ENCODE measurements around the gene SF3B2.
"Not testable (repeated sequence)": the region's sequence is repeated elsewhere in the genome, so short reads cannot be mapped to it uniquely, and the experiment has no call there.

The SF3B2 gene

DNA sequence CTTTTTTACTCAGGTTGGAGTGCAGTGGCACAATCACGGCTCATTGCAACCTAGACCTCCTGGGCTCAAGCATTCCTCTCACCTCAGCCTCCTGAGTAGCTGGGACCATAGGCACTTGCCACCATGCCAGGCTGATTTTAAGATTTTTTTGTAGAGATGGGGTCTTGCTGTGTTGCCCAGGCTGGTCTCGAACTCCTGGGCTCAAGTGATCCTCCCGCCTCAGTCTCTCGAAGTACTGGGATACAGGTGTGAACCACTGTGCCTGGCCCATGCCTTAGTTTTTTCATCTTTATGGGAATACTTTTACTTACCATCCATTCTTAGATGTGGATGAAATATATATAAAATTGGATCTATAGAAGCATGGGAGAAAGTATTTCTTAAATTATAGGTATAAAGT, 23.1 kb downstream of the SF3B2 start:
- DNase-seq (ENCODE audit: low read depth in 2 of 2), result no peak

DNA sequence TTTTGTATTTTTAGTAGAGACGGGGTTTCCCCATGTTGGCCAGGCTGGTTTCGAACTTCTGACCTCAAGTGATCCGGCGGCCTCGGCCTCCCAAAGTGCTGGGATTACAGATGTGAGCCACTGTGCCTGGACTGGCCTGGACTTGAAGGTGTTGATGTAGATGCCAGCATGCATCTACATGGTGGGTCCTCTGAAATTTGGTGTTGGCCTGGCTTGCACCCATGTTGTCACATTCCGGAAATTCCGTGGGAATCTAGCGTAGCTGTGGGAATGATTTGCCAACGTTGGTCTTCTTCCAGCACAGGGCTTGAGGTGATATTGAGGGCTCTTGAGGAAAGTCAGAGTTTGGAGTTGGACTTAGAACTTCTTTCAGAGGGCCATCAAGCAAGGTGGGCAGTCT, 24.4 kb downstream of the SF3B2 start:
- no peak for DNase-seq (ENCODE audit: low read depth in 2 of 2)

DNA sequence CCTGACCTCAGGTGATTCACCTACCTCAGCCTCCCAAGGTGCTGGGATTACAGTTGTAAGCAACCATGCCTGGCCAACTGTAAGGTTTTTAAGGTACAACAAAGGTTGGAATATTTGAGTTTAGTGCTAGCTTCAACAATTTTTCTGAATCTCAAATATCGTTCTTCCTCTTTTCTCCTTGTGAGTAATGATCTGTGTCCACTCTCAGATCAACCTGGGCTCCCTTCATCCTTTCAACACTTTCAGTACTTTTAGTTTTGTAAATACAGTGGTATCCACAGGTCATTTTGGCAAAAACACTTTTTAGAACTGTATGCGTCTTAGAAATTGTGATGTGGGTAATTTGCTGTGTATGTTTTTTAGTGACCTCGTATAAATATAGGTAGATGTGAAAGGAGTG, 25.8 kb downstream of the SF3B2 start:
- DNase-seq (ENCODE audit: low read depth in 2 of 2), result no peak

DNA sequence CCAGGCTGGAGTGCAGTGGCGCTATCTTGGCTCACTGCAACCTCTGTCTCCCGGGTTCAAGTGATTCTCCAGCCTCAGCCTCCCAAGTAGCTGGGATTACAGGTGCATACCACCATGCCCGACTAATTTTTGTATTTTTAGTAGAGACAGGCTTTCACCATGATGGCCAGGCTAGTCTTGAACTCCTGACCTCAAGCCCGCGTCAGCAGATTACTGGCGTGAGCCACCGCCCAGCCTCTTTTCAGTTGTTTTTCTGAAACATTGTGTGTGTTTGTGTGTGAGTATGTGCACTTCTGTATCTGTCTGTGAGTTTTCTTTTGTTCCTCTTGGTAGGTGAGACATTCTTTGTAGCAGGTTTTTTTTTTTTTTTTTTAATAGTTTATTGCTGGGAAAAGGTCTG, 26.8 kb downstream of the SF3B2 start:
- not testable (repeated sequence) for DNase-seq (ENCODE audit: low read depth in 2 of 2)

DNA sequence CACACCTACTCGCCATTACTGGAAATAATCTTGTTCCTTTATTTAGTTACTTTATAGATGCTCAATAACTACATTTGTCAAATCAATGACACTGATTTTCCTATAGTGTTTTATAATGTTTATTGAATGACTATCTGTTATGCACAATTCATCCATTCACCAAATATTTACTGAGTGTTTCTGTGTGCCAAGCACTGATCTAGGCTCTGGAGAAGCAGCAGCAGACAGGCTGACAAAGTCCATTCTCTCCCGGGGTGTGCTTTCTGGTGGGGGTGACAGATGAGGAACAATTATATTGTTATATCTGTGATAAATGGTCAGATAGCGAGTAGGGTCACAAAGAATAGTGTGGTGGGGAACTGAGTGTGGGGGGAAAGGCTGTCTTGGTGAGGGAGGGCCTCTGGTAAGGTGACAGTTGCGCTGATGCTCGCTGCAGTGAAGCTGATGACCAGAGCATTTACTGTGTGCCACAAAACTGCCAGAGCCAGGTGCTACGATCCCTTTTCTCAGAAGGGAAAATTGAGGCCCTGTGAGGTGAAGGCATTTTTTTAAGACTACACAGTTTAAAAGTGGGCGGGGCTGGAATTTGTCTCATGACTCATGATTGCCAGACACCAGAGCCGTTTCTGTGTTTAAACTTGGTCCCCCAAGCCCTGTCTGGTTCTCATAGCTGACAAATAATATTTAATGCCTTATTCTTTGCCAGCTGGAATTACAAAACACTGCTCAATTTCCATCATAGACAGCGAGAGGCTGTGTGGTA, 28.1 kb downstream of the SF3B2 start:
- DNase-seq (ENCODE audit: low read depth in 2 of 2), result peak in 1 of 2 donors; percentile 58

DNA sequence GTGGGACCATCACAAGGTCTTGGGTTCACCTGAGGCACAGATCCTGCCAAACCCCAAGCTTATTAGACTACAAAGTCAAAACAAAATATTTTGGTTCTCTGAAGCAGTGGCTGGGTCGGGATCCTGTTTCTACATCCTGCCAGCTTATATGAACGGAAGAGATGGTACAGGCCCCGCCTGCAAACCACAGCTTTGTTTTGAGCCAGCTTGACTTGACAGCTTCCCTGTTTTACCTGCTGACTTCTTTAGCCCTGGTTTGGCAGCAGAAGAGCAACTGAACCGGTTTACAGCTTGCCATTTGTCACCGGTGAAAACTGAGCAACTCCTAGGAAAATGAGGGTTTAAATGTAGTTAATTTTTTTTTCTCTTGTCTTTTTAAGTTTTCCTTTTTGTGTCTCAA, 29.3 kb downstream of the SF3B2 start:
- DNase-seq (ENCODE audit: low read depth in 2 of 2), result peak in 1 of 2 donors; percentile 42

DNA sequence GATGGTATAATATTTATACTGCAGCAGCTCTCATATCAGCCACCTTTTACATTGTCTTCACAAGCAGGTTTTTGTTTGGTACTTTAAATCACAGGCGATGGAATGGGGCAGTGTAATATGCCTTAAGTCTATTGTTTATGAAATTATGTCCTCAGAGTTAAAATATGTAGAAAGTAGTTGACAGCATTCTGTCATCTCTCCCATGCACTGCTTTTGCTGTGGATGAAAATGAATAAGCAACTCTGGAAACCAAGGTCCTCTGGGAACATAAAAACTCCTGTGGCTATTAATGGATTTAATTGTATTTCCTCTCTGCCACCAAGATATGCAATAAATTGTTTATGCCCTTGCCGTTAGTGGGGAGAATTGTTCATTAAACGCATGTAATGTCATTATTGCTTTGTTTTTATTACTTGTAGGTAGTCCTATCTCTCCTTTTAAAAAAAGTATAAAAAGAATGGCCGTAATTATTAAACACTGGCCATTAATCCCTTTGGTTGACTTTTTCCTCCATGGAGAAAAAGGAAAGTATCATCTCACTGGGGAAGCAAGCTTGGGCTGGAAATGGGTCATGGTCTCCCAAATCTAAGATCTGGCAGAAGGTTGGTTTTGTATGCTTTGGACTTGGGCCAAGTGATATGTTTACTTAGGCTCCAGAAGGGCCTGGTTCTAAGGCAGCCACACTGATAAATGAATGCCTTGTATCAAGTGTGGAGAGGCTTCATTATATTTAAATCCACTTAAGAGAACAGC, 31.0 kb downstream of the SF3B2 start:
- no peak for DNase-seq (ENCODE audit: low read depth in 2 of 2)

DNA sequence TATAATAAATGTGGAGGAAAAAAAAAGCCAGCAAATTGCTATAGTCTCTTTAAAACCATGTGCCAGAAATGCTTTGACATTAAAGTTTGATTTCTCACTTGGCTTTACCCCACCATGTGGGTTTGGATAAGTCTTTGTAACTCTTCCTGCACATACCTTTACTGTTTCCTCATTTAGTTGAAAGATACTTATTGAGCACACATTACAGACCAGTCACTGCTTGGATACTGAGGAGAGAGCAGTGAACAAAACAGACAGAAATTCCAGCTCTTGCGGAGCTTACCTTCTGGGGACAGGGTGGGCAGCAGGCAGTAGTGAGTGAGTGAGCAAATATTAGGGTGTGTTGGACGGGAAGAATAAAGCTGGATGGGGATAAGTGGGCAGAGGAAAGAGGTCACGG, 31.6 kb downstream of the SF3B2 start:
- DNase-seq (ENCODE audit: low read depth in 2 of 2), result no peak

DNA sequence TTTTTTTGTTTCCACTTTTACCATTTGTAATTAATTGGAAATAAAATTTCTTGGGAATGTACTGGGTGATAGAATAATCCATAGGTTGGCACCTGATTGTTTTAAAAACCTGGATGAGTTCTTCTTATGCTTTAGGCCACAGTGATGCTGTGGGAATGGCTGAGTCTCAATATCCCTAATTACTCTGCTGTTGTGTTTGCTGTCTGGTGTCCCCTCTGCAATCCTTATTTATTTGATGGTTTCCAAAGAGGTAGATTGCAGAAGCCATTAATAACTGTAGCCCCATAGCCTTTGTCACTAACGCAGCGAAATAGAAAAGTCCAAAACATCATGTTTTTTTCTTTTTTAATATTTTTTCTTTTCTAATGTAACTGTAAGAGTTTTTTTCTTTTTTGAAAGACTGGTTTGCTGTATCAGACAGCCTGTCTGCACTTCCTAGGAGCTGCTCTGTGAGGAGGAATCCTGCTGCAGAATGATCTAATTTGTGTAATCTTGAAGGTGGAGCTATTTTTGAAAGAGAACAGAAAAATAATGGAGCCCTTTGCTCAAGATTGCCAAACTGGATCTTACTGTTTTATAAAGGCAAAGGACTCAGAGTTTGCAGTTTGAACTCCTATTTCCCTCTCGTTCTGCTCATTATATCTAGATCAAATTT, 32.8 kb downstream of the SF3B2 start:
- no peak for DNase-seq (ENCODE audit: low read depth in 2 of 2)

DNA sequence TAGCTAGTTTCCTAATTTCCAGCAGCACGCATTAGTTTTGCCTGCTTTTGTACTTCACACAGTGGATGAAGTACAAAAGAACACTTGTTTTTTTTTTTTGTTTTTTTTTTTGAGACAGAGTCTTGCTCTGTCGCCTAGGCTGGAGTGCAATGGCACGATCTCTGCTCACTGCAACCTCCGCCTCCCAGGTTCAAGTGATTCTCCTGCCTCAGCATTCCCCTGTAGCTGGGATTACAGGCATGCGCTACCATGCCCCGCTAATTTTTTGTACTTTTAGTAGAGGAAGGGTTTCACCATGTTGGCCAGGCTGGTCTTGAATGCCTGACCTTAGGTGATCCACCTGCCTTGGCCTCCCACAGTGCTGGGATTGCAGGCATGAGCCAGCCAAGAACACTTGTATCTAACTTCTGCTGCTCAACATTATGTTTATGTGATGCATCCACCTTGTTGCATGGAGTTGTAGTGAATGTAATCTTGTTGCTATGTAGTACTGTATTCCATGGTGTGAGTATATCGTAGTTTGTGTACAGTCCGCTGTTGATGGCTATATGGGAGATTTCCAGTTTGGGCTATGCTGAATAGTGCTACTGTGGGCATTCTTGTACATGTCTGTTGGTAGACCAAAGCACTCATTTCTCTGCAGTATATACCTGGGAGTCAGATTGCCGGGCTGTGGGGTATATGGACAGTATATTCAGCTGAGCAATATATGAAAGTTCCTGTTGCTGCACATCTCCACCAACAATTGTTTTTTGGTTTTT, 35.2 kb downstream of the SF3B2 start:
- no peak for DNase-seq (ENCODE audit: low read depth in 2 of 2)

DNA sequence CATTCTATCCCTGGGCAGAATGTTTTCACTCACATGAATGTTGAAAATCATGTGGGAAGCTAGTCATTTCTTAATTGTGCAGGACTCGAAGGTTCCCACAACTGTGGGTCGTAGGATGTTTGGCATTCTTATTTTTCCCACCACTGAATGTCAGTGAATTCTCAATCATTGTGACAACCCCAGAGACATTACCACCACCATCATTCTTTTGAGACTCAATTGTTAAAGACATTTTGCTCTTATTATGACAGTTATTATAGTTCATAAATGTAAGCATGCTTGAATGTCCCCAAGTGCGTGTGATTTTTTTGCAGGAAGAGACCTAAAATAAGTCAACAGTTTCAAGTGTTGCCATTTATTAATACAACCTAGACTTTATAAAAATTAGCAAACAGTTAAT, 36.9 kb downstream of the SF3B2 start:
- DNase-seq (ENCODE audit: low read depth in 2 of 2), result no peak

DNA sequence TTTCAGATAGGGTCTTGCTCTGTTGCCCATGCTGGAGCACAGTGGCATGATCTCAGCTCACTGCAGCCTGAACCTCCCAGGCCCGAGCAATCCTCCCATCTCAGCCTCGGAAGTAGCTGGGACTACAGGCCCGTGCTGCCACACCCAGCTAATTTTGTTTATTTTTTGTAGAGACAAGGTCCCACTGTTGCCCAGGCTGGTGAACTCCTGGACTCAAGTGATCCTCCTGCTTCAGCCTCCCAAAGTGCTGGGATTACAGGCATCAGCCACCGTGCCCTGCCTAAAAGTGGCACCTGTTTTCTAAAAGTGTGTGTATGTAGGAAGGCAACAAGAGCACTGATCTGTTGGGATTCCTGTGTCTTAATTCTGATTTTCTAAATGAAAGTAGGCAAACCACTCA, 38.1 kb downstream of the SF3B2 start:
- no peak for DNase-seq (ENCODE audit: low read depth in 2 of 2)

DNA sequence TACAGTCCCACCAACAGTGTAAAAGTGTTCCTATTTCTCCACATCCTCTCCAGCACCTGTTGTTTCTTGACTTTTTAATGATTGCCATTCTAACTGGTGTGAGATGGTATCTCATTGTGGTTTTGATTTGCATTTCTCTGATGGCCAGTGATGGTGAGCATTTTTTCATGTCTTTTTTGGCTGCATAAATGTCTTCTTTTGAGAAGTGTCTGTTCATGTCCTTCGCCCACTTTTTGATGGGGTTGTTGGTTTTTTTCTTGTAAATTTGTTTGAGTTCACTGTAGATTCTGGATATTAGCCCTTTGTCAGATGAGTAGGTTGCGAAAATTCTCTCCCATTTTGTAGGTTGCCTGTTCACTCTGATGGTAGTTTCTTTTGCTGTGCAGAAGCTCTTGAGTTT, 40.0 kb downstream of the SF3B2 start:
- not testable (repeated sequence) for DNase-seq (ENCODE audit: low read depth in 2 of 2)

DNA sequence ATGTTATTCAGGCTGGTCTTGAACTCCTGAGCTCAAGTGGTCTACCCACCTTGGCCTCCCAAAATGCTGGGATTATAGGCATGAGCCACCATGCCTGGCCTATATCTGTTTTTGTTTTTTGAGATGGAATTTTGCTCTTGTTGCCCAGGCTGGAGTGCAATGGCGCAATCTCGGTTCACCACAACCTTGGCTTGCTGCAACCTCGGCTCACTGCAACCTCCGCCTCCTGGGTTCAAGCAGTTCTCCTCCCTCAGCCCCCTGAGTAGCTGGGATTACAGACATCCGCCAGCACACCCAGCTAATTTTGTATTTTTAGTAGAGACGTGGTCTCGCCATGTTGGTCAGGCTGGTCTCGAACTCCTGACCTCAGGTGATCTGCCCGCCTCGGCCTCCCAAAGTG, 47.6 kb downstream of the SF3B2 start:
- DNase-seq (ENCODE audit: low read depth in 2 of 2), result not testable (repeated sequence)

DNA sequence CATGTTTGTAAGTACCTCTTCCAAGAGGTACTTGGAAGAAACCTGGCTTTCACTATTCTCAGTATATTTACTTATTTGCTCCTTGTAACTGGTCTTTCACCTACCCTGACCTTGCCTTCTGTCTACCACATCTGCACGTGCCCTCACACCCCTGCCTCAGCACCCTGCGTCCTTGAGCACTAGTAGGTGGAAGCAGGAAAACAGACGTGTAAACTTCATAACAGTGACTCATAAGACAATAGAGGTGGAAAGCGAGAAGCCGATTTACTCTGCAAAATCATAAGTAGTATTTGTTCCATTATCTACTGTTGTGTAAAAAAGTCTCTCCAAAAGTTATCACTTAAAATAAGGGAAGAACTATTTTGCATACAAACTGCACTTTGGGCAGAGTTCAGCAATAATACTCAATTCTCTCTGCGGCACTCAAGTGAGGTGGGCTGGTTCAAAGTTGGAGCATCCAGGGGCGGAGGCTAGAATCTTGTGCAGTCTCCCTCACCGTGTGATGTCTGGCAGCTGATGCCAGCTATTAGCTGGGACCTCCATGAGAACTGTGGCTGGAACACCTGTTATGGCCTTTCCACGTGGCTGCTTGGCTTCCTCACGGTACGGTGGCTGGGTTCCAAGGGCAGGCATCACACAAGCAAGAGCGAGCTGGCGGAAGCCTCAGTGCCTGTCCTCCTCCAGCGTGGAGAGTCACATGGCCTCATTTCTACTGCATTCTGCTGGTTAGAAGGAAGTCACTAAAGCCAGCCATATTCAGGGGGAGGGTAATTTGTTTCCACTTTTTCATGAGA, 48.3 kb downstream of the SF3B2 start:
- DNase-seq (ENCODE audit: low read depth in 2 of 2), result peak; percentile 27 to 29

DNA sequence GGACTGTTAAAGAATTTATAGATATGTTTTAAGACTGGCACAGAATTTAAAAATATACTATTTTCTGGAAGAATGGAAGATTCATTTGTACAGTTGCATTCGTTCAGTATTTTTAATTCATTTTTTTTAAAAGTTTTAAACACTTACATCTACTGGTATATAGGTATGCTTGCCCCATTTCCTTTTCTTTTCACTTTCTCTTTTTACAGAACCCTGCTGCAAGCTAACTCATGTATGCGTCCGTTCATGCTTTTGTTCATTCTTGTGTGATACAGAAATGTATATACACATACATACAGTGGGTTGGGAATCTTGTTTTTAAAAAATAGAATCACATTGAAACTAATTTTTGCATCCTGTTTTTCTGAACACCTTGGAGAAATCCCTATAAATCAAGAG, 48.9 kb downstream of the SF3B2 start:
- no peak for DNase-seq (ENCODE audit: low read depth in 2 of 2)

DNA sequence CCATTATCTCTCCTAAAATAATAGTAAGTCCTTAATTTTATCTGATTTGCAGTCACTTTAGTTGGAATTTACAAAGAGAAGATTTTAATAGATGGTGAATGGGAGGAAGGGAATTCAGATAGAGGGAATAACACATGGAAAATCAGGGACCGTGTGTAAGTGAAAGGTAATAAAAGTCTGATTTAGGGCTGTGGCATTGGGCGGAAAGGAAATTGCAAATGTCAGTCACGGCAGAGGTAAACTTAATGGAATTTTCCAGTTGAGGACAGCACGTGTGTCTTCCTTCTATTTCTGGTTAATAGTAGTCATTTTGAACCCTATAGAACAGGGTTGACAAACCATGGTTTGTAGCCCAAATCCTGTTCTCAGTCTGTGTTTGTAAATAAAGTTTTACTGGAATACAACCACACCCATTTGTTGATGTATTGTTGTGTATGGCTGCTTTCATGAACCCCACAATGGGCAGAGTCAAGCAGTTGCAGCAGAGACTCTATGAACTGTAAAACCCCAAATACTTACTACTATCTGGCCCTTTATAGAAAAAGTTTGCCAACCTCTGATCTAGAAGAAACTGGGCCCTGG, 52.0 kb downstream of the SF3B2 start:
- DNase-seq (ENCODE audit: low read depth in 2 of 2), result no peak

DNA sequence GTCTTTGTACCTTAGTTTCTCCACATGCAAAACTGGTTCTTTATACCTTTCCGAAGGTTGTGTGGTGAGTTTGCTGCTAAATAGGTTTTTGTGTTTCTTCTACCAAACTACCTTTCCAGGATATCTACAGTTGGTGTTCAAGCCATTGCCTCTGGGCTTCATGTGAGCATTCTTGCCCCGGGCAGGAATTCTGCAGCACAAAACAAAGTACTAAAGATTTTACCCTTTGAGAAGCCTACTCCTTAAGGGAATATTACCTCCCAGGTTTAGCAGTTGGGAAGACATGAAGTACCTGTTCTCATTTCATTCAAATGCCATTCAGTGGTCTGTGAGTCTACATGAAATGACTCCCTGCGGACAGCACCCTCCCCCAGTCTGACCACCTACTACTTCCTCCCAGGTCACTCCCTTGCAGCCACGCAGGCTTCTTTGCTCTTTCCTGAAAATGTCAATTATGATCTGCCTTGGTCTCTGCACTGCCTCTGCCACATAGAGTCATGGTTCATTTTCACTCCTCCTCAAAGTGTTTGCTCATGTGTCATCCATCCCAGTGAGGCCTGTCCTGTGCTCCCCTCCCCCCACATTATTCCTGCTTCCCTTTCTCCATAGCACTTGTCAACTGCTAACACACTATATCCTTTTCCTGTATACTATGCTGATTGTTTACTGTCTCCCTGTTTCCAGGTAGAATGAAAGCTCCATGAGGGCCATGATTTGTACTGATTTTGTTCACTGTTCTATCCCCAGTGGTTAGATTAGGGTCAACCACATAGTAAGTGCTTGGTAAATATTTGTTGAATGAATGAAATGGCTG, 54.8 kb downstream of the SF3B2 start:
- no peak for DNase-seq (ENCODE audit: low read depth in 2 of 2)

DNA sequence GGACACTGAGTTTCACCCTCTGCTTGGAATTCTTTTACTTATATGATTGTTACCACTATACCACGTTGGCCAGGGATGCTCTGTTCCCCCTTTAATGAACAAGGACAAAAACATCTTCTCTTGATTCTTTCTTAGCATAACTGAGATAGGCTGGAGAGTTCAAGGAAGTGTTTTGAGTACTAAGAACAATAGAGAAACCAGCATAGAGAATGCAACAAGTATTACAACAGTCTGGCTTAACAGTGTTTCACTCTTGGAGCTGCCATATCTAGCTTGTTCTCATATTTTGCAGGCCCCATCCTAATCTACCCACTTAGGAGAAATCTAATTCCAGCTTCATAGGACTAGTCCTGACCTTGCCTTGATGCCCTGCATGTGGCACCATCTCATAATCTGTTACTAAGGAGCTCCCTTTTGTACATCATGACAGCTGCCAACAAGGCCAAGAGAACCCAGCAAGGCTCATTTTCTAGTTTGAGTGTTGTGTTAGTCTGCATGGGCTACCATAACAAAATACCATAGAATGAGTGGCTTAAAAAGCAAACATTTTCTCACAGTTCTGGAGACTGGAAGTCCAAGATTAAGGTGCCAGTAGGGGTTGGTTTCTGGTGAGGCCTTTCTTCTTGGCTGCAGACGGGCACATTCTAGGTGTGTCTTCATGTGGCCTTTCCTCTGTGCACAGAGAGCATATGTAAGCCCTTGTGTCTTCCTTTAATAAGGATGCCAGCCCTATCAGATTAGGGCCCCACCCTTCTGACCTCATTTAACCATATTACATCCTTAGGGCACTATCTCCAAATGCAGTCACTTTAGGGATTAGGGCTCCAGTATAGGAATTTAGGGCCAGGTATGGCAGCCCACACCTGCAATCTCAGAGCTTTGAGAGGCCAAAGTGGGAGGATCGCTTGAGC, 55.7 kb downstream of the SF3B2 start:
- no peak for DNase-seq (ENCODE audit: low read depth in 2 of 2)

Measured in stimulated activated CD8-positive, alpha-beta memory T cell treated with anti-CD3 and anti-CD28 coated beads, Interleukin-15, amount 100 ng/mL, for 4 hours (primary cell).